Loucy (cell line): ENCODE results near the gene SMAP2.

Experiments
- H2AFZ ChIP-seq: fragments of 200-600 bp; sonication (generic); 2 replicates; pipeline ENCODE4 v1.6.0; 2016; ENCODE audit warnings: antibody characterized with exemption, mild to moderate bottlenecking, low read length, moderate library complexity
- H3F3A ChIP-seq: fragments of 200-600 bp; 2 replicates; pipeline ENCODE4 v1.6.0; 2016; ENCODE audit warnings: antibody characterized with exemption, low read depth, mild to moderate bottlenecking
- H3K27me3 ChIP-seq: fragments of 200-600 bp; sonication (generic); 2 replicates; pipeline ENCODE4 v1.6.1; 2014; ENCODE audit warnings: low read length, mild to moderate bottlenecking; ENCODE audit not compliant: insufficient read depth, poor library complexity, severe bottlenecking
- H3K36me3 ChIP-seq: fragments of 200-600 bp; sonication (generic); 2 replicates; pipeline ENCODE4 v1.6.1; 2016; ENCODE audit warnings: low read length; ENCODE audit not compliant: insufficient read depth
- H3K4me1 ChIP-seq: fragments of 200-600 bp; sonication (generic); 2 replicates; pipeline ENCODE4 v1.5.1; 2014; ENCODE audit warnings: low read length, mild to moderate bottlenecking; ENCODE audit not compliant: insufficient read depth, poor library complexity, severe bottlenecking
- H3K4me2 ChIP-seq: fragments of 200-600 bp; sonication (generic); 2 replicates; pipeline ENCODE4 v1.6.0; 2014; ENCODE audit warnings: antibody characterized with exemption, low read length, low read depth, mild to moderate bottlenecking; ENCODE audit not compliant: poor library complexity, severe bottlenecking
- H3K4me3 ChIP-seq: fragments of 200-600 bp; sonication (generic); 2 replicates; pipeline ENCODE4 v1.5.1; 2014; ENCODE audit warnings: low read length, mild to moderate bottlenecking, mixed read lengths; ENCODE audit not compliant: poor library complexity, severe bottlenecking
- H3K79me2 ChIP-seq: fragments of 200-600 bp; sonication (generic); 2 replicates; pipeline ENCODE4 v1.6.1; 2014; ENCODE audit warnings: low read length; ENCODE audit not compliant: insufficient read depth
- H3K9ac ChIP-seq: fragments of 200-600 bp; sonication (generic); 2 replicates; pipeline ENCODE4 v1.6.0; 2014; ENCODE audit warnings: mild to moderate bottlenecking, low read depth, low read length, moderate library complexity; ENCODE audit not compliant: poor library complexity, severe bottlenecking
- H3K9me2 ChIP-seq: fragments of 200-600 bp; sonication (generic); replicated peaks from 2 replicates; pipeline ENCODE4 v1.6.1; 2016; ENCODE audit warnings: low read depth, low read length, mixed read lengths
- H3K9me3 ChIP-seq: fragments of 200-600 bp; sonication (generic); 2 replicates; pipeline ENCODE4 v1.6.1; 2014; ENCODE audit warnings: mild to moderate bottlenecking, antibody characterized with exemption, low read length, low read depth; ENCODE audit not compliant: insufficient read depth
- H4K20me1 ChIP-seq: fragments of 200-600 bp; sonication (generic); 2 replicates; pipeline ENCODE4 v1.6.0; 2014; ENCODE audit warnings: antibody characterized with exemption, low read length, mild to moderate bottlenecking; ENCODE audit not compliant: insufficient read depth, poor library complexity, severe bottlenecking
- EZH2phosphoT487 ChIP-seq: fragments of 200-600 bp; IDR thresholded peaks from 2 replicates; pipeline ENCODE4 v1.6.1; 2018; ENCODE audit warnings: antibody characterized with exemption, mild to moderate bottlenecking, moderate library complexity, borderline replicate concordance
- TF ChIP-seq, protein P1 (sequence below): fragments of 200-600 bp; sonication (generic); conservative IDR thresholded peaks from 2 replicates; pipeline ENCODE4 v1.5.1; 2014; ENCODE audit warnings: mild to moderate bottlenecking, antibody characterized with exemption, low read length

SMAP2 gene

GRCh38 chr1:40454873-40455272 is 81.3 kb downstream of the SMAP2 start:
- no peak overlapping the region for H2AFZ ChIP-seq
- H3K9me3 ChIP-seq = peaks cover 24% of the 10 kb centered on the region
- H3F3A ChIP-seq = no peaks in the 10 kb centered on the region
- peaks cover 29% of the 10 kb centered on the region for H3K36me3 ChIP-seq
- no peak overlapping the region for H3K4me2 ChIP-seq
- no peak overlapping the region for H3K9ac ChIP-seq
- H3K9me2 ChIP-seq = no peaks in the 10 kb centered on the region
- H3K27me3 ChIP-seq = no peaks in the 10 kb centered on the region
- H3K79me2 ChIP-seq = peaks cover 6% of the 10 kb centered on the region
- H3K4me3 ChIP-seq = no peak overlapping the region
- no peaks in the 10 kb centered on the region for H4K20me1 ChIP-seq
- H3K4me1 ChIP-seq = peaks cover 18% of the 10 kb centered on the region
- TF ChIP-seq EZH2phosphoT487 = no peak
- TF ChIP-seq, protein P1, sequence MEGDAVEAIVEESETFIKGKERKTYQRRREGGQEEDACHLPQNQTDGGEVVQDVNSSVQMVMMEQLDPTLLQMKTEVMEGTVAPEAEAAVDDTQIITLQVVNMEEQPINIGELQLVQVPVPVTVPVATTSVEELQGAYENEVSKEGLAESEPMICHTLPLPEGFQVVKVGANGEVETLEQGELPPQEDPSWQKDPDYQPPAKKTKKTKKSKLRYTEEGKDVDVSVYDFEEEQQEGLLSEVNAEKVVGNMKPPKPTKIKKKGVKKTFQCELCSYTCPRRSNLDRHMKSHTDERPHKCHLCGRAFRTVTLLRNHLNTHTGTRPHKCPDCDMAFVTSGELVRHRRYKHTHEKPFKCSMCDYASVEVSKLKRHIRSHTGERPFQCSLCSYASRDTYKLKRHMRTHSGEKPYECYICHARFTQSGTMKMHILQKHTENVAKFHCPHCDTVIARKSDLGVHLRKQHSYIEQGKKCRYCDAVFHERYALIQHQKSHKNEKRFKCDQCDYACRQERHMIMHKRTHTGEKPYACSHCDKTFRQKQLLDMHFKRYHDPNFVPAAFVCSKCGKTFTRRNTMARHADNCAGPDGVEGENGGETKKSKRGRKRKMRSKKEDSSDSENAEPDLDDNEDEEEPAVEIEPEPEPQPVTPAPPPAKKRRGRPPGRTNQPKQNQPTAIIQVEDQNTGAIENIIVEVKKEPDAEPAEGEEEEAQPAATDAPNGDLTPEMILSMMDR = no peak

GRCh38 chr1:40462956-40463590 is 89.5 kb downstream of the SMAP2 start:
- Histone ChIP-seq H3K4me3 (no peak overlapping the region), H3K9ac (no peak overlapping the region), H2AFZ (no peak overlapping the region), H3K36me3 (peaks cover 28% of the 10 kb centered on the region), H3F3A (no peaks in the 10 kb centered on the region), H3K27me3 (no peaks in the 10 kb centered on the region), H3K79me2 (no peaks in the 10 kb centered on the region), H3K4me1 (no peaks in the 10 kb centered on the region), H4K20me1 (no peaks in the 10 kb centered on the region), H3K4me2 (no peak overlapping the region), H3K9me2 (no peaks in the 10 kb centered on the region), H3K9me3 (peaks cover 66% of the 10 kb centered on the region)
- no peak for TF ChIP-seq EZH2phosphoT487
- TF ChIP-seq, protein P1 = no peak

DNA sequence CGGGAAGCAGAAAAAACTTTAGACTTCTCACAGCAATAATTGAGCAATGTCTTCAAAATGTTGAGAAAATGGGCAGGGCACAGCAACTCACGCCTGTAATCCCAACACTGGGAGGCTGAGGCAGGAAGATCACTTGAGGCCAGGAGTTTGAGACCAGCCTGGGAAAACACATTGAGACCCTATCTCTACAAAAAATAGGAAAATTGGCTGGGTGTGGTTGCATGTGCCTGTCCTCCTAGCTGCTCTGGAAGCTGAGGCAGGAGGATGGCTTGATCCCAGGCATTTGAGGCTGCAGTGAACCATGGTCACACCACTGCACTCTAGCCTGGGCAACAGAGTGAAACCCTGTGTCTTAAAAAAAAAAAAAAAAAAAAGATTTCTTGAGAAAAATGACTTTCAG is 95.8 kb downstream of the SMAP2 start:
- H3F3A ChIP-seq = no peaks in the 10 kb centered on the region
- H3K79me2 ChIP-seq = no peaks in the 10 kb centered on the region
- no peaks in the 10 kb centered on the region for H3K36me3 ChIP-seq
- no peak overlapping the region for H3K4me2 ChIP-seq
- H3K4me3 ChIP-seq = no peak overlapping the region
- H3K4me1 ChIP-seq = no peaks in the 10 kb centered on the region
- no peaks in the 10 kb centered on the region for H4K20me1 ChIP-seq
- no peak overlapping the region for H2AFZ ChIP-seq
- TF ChIP-seq, protein P1 = no peak
- TF ChIP-seq EZH2phosphoT487 = no peak
- H3K9me2 ChIP-seq = no peaks in the 10 kb centered on the region
- H3K27me3 ChIP-seq = no peaks in the 10 kb centered on the region
- peaks cover 39% of the 10 kb centered on the region; the same call in 1 of the 2 replicates for H3K9me3 ChIP-seq
- H3K9ac ChIP-seq = no peak overlapping the region
